Gastroesophageal sphincter (tissue), 4 donors: ENCODE measurements around the gene SH3PXD2A. TPM values are rescaled to one million over a fixed set of nuclear protein-coding genes. Genes with fewer than 3 reads are reported as not detected.
A peak's percentile ranks its signal among the peaks of the same experiment; 100 is the strongest.

Experiments
- ATAC-seq: fragments of 150-250 bp; one replicate; pipeline ENCODE4 v1.9.1; 2016; ENCODE audit warnings: mild to moderate bottlenecking, moderate library complexity
- H3K27ac ChIP-seq, 4 donors: fragments of 200-600 bp; sonication (generic) in 3 of 4; 1 replicate in 3 of 4; 2 replicates in 1 of 4; pipeline ENCODE4 v1.5.1; 2016 to 2019
- H3K27me3 ChIP-seq: fragments of 200-600 bp; sonication (generic); one replicate; pipeline ENCODE4 v1.5.1; 2019
- H3K36me3 ChIP-seq, 2 donors: fragments of 200-600 bp; sonication (generic); one replicate each; pipeline ENCODE4 v1.5.1; 2019; ENCODE audit warnings: control low read depth in 1 of 2
- H3K4me1 ChIP-seq, 3 donors: fragments of 200-600 bp; sonication (generic); 1 replicate in 2 of 3; 2 replicates in 1 of 3; pipeline ENCODE4 v1.5.1; 2016 to 2019; ENCODE audit warnings: control low read depth in 2 of 3
- H3K4me3 ChIP-seq, 2 donors: fragments of 200-600 bp; sonication (generic); one replicate each; pipeline ENCODE4 v1.5.1; 2019; ENCODE audit warnings: mild to moderate bottlenecking in 1 of 2, moderate library complexity in 1 of 2
- H3K9me3 ChIP-seq, 3 donors: fragments of 200-600 bp; sonication (generic); one replicate each; pipeline ENCODE4 v1.5.1; 2017 to 2019; ENCODE audit warnings: control low read depth in 2 of 3
- CTCF ChIP-seq, 4 experiments: fragments of 200-600 bp in 2 of 4; fragments of 450-650 bp in 2 of 4; sonication (generic) in 1 of 4; IDR thresholded peaks; one replicate each; pipeline ENCODE4 v1.5.1; 2017 to 2019; ENCODE audit warnings: antibody characterized with exemption in 4 of 4, mild to moderate bottlenecking in 2 of 4, moderate library complexity in 2 of 4
- EP300 ChIP-seq: sonication (generic); formaldehyde crosslinking; IDR thresholded peaks from one replicate; pipeline ENCODE4 v1.6.1; 2017; ENCODE audit warnings: antibody characterized with exemption, mild to moderate bottlenecking
- POLR2A ChIP-seq, 2 donors: fragments of 450-650 bp; IDR thresholded peaks; one replicate each; pipeline ENCODE4 v1.6.1; 2017; ENCODE audit warnings: antibody characterized with exemption in 2 of 2, mild to moderate bottlenecking in 2 of 2, moderate library complexity in 1 of 2
- POLR2AphosphoS5 ChIP-seq: sonication (generic); formaldehyde crosslinking; IDR thresholded peaks from one replicate; pipeline ENCODE4 v1.6.1; 2017; ENCODE audit warnings: antibody characterized with exemption
- WGBS, 2 donors: methylation state at CpG; one replicate each; pipeline ENCODE4 v1.1.5; 2018; ENCODE audit warnings: low coverage in 1 of 2; 5-methylcytosine and 5-hydroxymethylcytosine counted together
- total RNA-seq, 4 donors: library from RNA; depleted of rRNA; stranded (reverse); fragments of >200 nt; gene quantifications; one replicate each; pipeline ENCODE4 v1.1.0, GENCODE V29; 2016

SH3PXD2A gene
- total RNA-seq, 4 donors from 2014 or later, result 31.2 to 65.2 (median 39.5) TPM

GRCh38 chr10:103718247-103718620 is 137.1 kb downstream of the SH3PXD2A start:
- Histone ChIP-seq H3K9me3 (no peaks in the 10 kb centered on the region), H3K36me3 (peaks cover 0 to 23% of the 10 kb centered on the region in 2 donors), H3K27me3 (no peaks in the 10 kb centered on the region), H3K4me1 (peaks cover 0 to 34% (median 0%) of the 10 kb centered on the region in 3 donors), H3K4me3 (no peak overlapping the region), H3K27ac (no peak overlapping the region)
- no peak for ATAC-seq
- TF ChIP-seq CTCF (IDR thresholded peaks at IDR 0.05) (no peak), EP300 (no peak), POLR2A (IDR thresholded peaks at IDR 0.05) (no peak), POLR2AphosphoS5 (no peak)
- 100% methylated on average over 1 to 3 of the region's 4 CpGs for WGBS, 2 donors

GRCh38 chr10:103717341-103718246 is 137.8 kb downstream of the SH3PXD2A start:
- Histone ChIP-seq H3K27me3 (no peaks in the 10 kb centered on the region), H3K4me1 (peaks cover 0 to 40% (median 0%) of the 10 kb centered on the region in 3 donors), H3K36me3 (peaks cover 0 to 16% of the 10 kb centered on the region in 2 donors), H3K27ac (peak overlapping the region in 2 of 4 donors; percentile 15 to 53), H3K4me3 (no peak overlapping the region), H3K9me3 (no peaks in the 10 kb centered on the region)
- WGBS, 2 donors, result 73 to 100% methylated on average over 2 to 11 of the region's 11 CpGs
- no peak for ATAC-seq
- TF ChIP-seq POLR2AphosphoS5, result no peak
- TF ChIP-seq EP300, result no peak
- no peak for TF ChIP-seq CTCF (IDR thresholded peaks at IDR 0.05)

- H3K27me3 ChIP-seq, result no peaks in the 10 kb centered on the region
- ATAC-seq, result no peak
- H3K9me3 ChIP-seq, result no peaks in the 10 kb centered on the region
- 80 to 100% methylated on average over 2 to 3 of the region's 11 CpGs for WGBS, 2 donors
- H3K4me1 ChIP-seq, result peaks cover 0 to 44% (median 0%) of the 10 kb centered on the region in 3 donors
- H3K27ac ChIP-seq, result peak overlapping the region in 3 of 4 donors; percentile 23 to 53 (median 43)
- peaks cover 0 to 13% of the 10 kb centered on the region in 2 donors for H3K36me3 ChIP-seq
- no peak for TF ChIP-seq EP300
- no peak for TF ChIP-seq CTCF (IDR thresholded peaks at IDR 0.05)
- no peak for TF ChIP-seq POLR2AphosphoS5
- TF ChIP-seq POLR2A (IDR thresholded peaks at IDR 0.05), result no peak
- H3K4me3 ChIP-seq, result no peak overlapping the region
Observed at GRCh38 chr10:103716206-103717160, 138.9 kb downstream of the SH3PXD2A start.

GRCh38 chr10:103715430-103715829 is 139.9 kb downstream of the SH3PXD2A start:
- peak overlapping the region in 2 of 4 donors; percentile 3 to 53 for H3K27ac ChIP-seq
- no peak for ATAC-seq
- no peaks in the 10 kb centered on the region for H3K27me3 ChIP-seq
- H3K9me3 ChIP-seq, result no peaks in the 10 kb centered on the region
- WGBS, 2 donors, result 73% methylated on average over 2 of the region's 8 CpGs; no CpG with 5 or more reads in 1 of the 2 donors
- no peak overlapping the region for H3K4me3 ChIP-seq
- TF ChIP-seq POLR2AphosphoS5, result no peak
- no peak for TF ChIP-seq POLR2A (IDR thresholded peaks at IDR 0.05)
- no peak for TF ChIP-seq EP300
- no peak for TF ChIP-seq CTCF (IDR thresholded peaks at IDR 0.05)
- H3K36me3 ChIP-seq, result peaks cover 0 to 3% of the 10 kb centered on the region in 2 donors
- peaks cover 0 to 44% (median 0%) of the 10 kb centered on the region in 3 donors for H3K4me1 ChIP-seq
